H1 (cell line): Measurements from ENCODE around the gene MYL2. TPM values are rescaled to one million over a fixed set of nuclear protein-coding genes. Genes with fewer than 3 reads are reported as not detected.

ENCODE experiments used
- CHD7 ChIP-seq: fragments of 300-600 bp; sonication (generic); IDR thresholded peaks from 2 replicates; pipeline ENCODE4 v1.7.1; 2012; ENCODE audit warnings: low read length, moderate library complexity, mild to moderate bottlenecking, inconsistent platforms; ENCODE audit not compliant: insufficient replicate concordance
- E2F6 ChIP-seq: IDR thresholded peaks from 2 replicates; pipeline ENCODE4 v1.6.1; 2012; ENCODE audit warnings: inconsistent platforms
- GTF2F1 ChIP-seq: IDR thresholded peaks from 2 replicates; pipeline ENCODE4 v1.6.1; 2012; ENCODE audit warnings: low read depth, low read length, improper control_type of control experiment, borderline replicate concordance
- KDM4A ChIP-seq: IDR thresholded peaks from one replicate; pipeline ENCODE4 v1.7.1; 2012; ENCODE audit warnings: low read depth, mild to moderate bottlenecking, moderate library complexity, low read length, inconsistent platforms; ENCODE audit not compliant: severe bottlenecking
- SAP30 ChIP-seq: fragments of 300-600 bp; sonication (generic); IDR thresholded peaks from 2 replicates; pipeline ENCODE4 v1.7.1; 2012; ENCODE audit warnings: low read length, moderate library complexity, mild to moderate bottlenecking, inconsistent platforms; ENCODE audit not compliant: insufficient read depth, insufficient replicate concordance
- SP2 ChIP-seq: IDR thresholded peaks from 2 replicates; pipeline ENCODE4 v1.6.1; 2012; ENCODE audit warnings: mild to moderate bottlenecking, low read length, inconsistent platforms
- SP4 ChIP-seq: IDR thresholded peaks from 2 replicates; pipeline ENCODE4 v1.6.1; 2012; ENCODE audit warnings: low read length, inconsistent platforms
- TBP ChIP-seq: IDR thresholded peaks from 2 replicates; pipeline ENCODE4 v1.6.1; 2011; ENCODE audit warnings: low read depth, low read length, improper control_type of control experiment
- TCF12 ChIP-seq: IDR thresholded peaks from 2 replicates; pipeline ENCODE4 v1.6.1; 2011; ENCODE audit warnings: low read depth, mild to moderate bottlenecking, low read length
- polyA plus RNA-seq, 7 experiments: library from polyadenylated mRNA; depleted of rRNA in 3 of 7; stranded (reverse) in 5 of 7; unstranded in 2 of 7; fragments of >200 nt in 5 of 7; fragments of 200-250 nt in 2 of 7; gene quantifications; 1 replicate in 5 of 7; 2 replicates in 1 of 7; 4 replicates in 1 of 7; pipeline versions ENCODE4 v1.2.1 to v1.2.3, GENCODE V29; 2011 to 2013; ENCODE audit warnings: missing spikeins in 2 of 7, mixed read lengths in 2 of 7
- total RNA-seq: library from RNA; stranded (reverse); fragmentation: NEBNext Ultra II Directional; extraction: Animal tissue kit (Norgen Biotek cat#: 25700); gene quantifications from 2 replicates; pipeline ENCODE4 v1.2.1, GENCODE V29; 2021

MYL2 gene
- total and polyA plus RNA-seq, 2 of the 8 experiments (the other 6 are each of a cell fraction or from before 2014, with no cell fraction given), result not detected

GRCh38 chr12:110874351-110874750, 46.0 kb downstream of the MYL2 start (continued):
- TF ChIP-seq CHD7 (no peak), GTF2F1 (no peak), E2F6 (no peak), SAP30 (no peak), KDM4A (no peak), TCF12 (no peak), SP2 (no peak), TBP (no peak), SP4 (no peak)
